Activated B cell treated with CpG ODN at 0.5 μM for 24 hours (primary cell): Measurements from ENCODE around the gene FGF1. TPM values are rescaled to one million over a fixed set of nuclear protein-coding genes. Genes with fewer than 3 reads are reported as not detected.

ENCODE experiments used
- ATAC-seq: fragments of 200-7000 bp; cut with Tn5 transposase; one replicate; pipeline ENCODE4 v1.10.0; 2021; ENCODE audit warnings: low read depth, mild to moderate bottlenecking, moderate library complexity
- CTCF ChIA-PET: fragments of 350-600 bp; sonication (Branson Sonifier 250); formaldehyde crosslinking; loops from one replicate; lab custom pipeline; 2021; ENCODE audit warnings: antibody characterized with exemption; lab: Charles Lee
- POLR2A ChIA-PET: fragments of 350-600 bp; sonication (Branson Sonifier 250); formaldehyde crosslinking; loops from one replicate; lab custom pipeline; 2021; ENCODE audit warnings: antibody characterized with exemption; lab: Charles Lee
- DNase-seq: peaks from one replicate; pipeline ENCODE4 v3.0.0; 2022
- H3K27ac Mint-ChIP-seq: one replicate; pipeline ENCODE4 v1.8.0; 2020; ENCODE audit warnings: mixed read lengths
- H3K27me3 Mint-ChIP-seq: one replicate; pipeline ENCODE4 v1.8.0; 2021; ENCODE audit warnings: mixed read lengths
- H3K36me3 Mint-ChIP-seq: one replicate; pipeline ENCODE4 v1.8.0; 2021; ENCODE audit warnings: low read depth, mixed read lengths
- H3K4me1 Mint-ChIP-seq: one replicate; pipeline ENCODE4 v1.8.0; 2021; ENCODE audit warnings: mixed read lengths
- H3K4me3 Mint-ChIP-seq: one replicate; pipeline ENCODE4 v1.8.0; 2020; ENCODE audit warnings: mild to moderate bottlenecking, mixed read lengths
- H3K9me3 Mint-ChIP-seq: one replicate; pipeline ENCODE4 v1.8.0; 2020; ENCODE audit warnings: mixed read lengths
- intact Hi-C: fragments of 100-400 bp; cut with micrococcal nuclease; formaldehyde crosslinking; loops from one replicate; pipeline ENCODE4 v1.15.1; 2024
- total RNA-seq: library from RNA; stranded (reverse); gene quantifications from 2 replicates; pipeline ENCODE4 v1.2.3, GENCODE V29; 2022
- TF ChIP-seq, protein P1 (sequence below): fragments of 200-600 bp; IDR thresholded peaks from one replicate; pipeline ENCODE4 v1.8.0; 2022; ENCODE audit warnings: antibody characterized with exemption, mild to moderate bottlenecking

The FGF1 gene
- total RNA-seq, 1 donor from 2014 or later = not detected

DNA sequence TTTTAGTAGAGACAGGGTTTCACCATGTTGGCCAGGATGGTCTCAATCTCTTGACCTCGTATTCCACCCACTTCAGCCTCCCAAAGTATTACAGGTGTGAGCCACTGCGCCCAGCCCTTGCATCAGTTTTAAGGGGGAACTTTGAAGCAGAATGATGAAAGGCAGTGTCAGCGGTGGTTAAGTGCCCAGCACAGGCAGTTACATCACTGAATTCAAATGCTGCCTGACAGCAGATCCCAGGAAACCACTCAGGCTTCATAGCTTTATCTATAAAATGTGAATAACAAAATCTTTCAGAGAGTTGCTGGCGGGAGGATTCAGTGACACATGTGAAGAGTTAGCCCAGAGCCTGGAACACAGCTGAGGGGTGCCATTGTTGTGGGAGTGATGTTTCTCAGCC lies 26.5 kb downstream of the FGF1 start:
- ATAC-seq (no peak), DNase-seq (no peak)
- H3K4me3 Mint-ChIP-seq = no peak overlapping the region
- intact Hi-C loops = no loop called here
- TF ChIP-seq, protein P1, sequence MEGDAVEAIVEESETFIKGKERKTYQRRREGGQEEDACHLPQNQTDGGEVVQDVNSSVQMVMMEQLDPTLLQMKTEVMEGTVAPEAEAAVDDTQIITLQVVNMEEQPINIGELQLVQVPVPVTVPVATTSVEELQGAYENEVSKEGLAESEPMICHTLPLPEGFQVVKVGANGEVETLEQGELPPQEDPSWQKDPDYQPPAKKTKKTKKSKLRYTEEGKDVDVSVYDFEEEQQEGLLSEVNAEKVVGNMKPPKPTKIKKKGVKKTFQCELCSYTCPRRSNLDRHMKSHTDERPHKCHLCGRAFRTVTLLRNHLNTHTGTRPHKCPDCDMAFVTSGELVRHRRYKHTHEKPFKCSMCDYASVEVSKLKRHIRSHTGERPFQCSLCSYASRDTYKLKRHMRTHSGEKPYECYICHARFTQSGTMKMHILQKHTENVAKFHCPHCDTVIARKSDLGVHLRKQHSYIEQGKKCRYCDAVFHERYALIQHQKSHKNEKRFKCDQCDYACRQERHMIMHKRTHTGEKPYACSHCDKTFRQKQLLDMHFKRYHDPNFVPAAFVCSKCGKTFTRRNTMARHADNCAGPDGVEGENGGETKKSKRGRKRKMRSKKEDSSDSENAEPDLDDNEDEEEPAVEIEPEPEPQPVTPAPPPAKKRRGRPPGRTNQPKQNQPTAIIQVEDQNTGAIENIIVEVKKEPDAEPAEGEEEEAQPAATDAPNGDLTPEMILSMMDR = no peak
- H3K9me3 Mint-ChIP-seq = peaks cover 4% of the 10 kb centered on the region
- peaks cover 23% of the 10 kb centered on the region for H3K27me3 Mint-ChIP-seq
- no peaks in the 10 kb centered on the region for H3K36me3 Mint-ChIP-seq
- no peaks in the 10 kb centered on the region for H3K4me1 Mint-ChIP-seq
- POLR2A ChIA-PET = no interaction called here
- no peak overlapping the region for H3K27ac Mint-ChIP-seq
- CTCF ChIA-PET = interaction anchor here (0.9 to 1.8 kb wide), 2 partner anchors 12 to 17 kb away, joined by 3 to 5 read pairs; no protein-coding TSS in a partner anchor

DNA sequence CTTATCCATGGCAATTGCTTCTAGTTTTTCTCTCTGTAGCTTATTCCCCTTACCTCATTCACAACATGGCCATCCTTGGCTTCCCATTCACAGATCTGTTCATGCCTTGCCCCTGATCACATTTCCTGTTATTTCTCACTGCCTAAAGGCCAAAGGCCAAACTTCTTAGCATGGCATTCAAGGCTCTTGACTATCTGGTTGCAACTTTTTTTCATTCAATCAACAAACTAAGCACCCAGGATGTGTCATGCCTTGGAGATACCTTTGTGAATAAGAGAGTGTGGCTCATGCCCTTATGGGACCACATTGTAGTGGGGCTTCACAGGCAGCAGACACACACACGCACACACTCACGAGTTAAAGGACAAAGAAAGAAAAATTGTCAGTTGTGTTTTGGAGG lies 27.6 kb downstream of the FGF1 start:
- Mint-ChIP-seq H3K27me3 (peaks cover 26% of the 10 kb centered on the region), H3K4me1 (no peaks in the 10 kb centered on the region), H3K9me3 (peaks cover 4% of the 10 kb centered on the region), H3K27ac (no peak overlapping the region), H3K36me3 (no peaks in the 10 kb centered on the region), H3K4me3 (no peak overlapping the region)
- intact Hi-C loops = no loop called here
- ATAC-seq = no peak
- ChIA-PET CTCF (no interaction called here), POLR2A (no interaction called here)
- DNase-seq = no peak
- TF ChIP-seq, protein P1 = no peak

DNA sequence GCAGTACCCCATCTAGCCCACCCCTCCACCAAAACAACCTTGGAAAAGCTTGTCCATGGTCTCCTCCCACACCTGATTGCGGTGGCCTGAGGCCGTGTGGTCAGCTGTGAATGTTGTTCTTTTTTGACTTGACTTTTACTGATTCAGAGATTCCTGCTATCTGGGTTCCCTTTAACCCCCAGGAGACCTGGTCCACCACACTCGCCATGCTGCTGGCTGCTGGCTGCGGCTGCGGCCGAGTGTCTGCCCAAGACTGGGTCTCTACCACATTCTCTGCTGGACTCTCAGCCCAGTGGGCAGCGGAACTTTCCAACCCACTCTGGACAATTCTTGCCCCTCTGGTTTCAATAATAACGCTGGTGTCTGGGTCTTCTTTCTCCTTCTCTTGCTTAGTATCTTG lies 28.4 kb downstream of the FGF1 start:
- POLR2A ChIA-PET = no interaction called here
- H3K36me3 Mint-ChIP-seq = no peaks in the 10 kb centered on the region
- DNase-seq = no peak
- intact Hi-C loops = no loop called here
- H3K4me3 Mint-ChIP-seq = no peak overlapping the region
- TF ChIP-seq, protein P1 = no peak
- peaks cover 4% of the 10 kb centered on the region for H3K9me3 Mint-ChIP-seq
- peaks cover 28% of the 10 kb centered on the region for H3K27me3 Mint-ChIP-seq
- CTCF ChIA-PET = no interaction called here
- no peaks in the 10 kb centered on the region for H3K4me1 Mint-ChIP-seq
- no peak overlapping the region for H3K27ac Mint-ChIP-seq
- ATAC-seq = no peak

DNA sequence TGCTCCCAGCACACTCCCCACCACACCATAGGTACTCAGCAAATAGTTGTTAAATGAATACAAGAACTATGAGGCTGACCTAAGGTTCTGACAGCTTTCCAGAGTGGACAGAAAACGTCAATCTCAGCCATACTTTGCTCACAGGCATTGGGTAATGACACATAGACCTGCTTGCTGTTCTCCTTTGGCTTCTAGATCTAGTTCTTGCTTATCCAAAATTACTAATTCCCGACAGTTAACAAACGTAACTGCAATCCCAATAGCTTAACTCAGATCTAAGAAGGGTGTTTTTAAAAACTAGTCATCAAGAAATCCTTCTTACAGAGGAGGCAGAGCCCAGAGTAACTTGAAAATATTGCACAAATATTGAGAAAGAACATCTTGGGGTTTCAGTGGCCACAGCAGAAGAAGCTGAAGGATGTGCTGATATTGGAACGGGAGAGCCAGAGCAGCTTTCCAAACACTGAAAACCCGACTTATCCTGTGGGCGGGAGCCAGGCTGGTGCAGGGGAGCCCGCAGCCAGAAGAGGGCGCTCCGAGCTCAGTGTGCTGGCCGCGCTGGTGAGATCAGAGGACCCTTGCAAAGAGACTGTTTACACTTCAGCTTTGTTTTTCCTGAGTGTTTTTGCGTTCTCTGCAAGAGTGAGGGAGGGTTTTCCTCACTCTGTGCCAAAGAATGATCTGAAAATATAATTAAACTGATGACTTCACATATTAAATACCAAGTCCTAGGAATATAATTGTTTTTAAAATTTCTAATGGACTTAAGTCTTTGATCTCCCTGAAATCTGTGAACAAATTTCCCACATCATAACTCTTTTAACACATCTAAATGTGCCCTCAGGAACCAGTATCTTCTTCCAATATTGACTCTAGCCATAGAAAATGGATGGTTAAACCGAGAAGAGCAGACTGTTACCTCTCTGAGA lies 30.3 kb downstream of the FGF1 start:
- no peaks in the 10 kb centered on the region for H3K9me3 Mint-ChIP-seq
- ATAC-seq = peak; percentile 56
- POLR2A ChIA-PET = interaction anchor here (1.2 kb wide), 1 partner anchor 233 kb away, joined by 4 read pairs; no protein-coding TSS in a partner anchor
- no peak overlapping the region for H3K4me3 Mint-ChIP-seq
- DNase-seq = peak; percentile 48
- no peaks in the 10 kb centered on the region for H3K36me3 Mint-ChIP-seq
- H3K27me3 Mint-ChIP-seq = peaks cover 21% of the 10 kb centered on the region
- intact Hi-C loops = loop anchor here (1.0 kb wide), 4 partner anchors 44 to 503 kb away; no protein-coding TSS in a partner anchor
- CTCF ChIA-PET = interaction anchor here (0.7 to 2.8 kb wide), 22 partner anchors 9 to 568 kb away, joined by 3 to 23 read pairs (median 3); no protein-coding TSS in a partner anchor
- TF ChIP-seq, protein P1 = peak; percentile 72
- H3K27ac Mint-ChIP-seq = no peak overlapping the region
- H3K4me1 Mint-ChIP-seq = no peaks in the 10 kb centered on the region

DNA sequence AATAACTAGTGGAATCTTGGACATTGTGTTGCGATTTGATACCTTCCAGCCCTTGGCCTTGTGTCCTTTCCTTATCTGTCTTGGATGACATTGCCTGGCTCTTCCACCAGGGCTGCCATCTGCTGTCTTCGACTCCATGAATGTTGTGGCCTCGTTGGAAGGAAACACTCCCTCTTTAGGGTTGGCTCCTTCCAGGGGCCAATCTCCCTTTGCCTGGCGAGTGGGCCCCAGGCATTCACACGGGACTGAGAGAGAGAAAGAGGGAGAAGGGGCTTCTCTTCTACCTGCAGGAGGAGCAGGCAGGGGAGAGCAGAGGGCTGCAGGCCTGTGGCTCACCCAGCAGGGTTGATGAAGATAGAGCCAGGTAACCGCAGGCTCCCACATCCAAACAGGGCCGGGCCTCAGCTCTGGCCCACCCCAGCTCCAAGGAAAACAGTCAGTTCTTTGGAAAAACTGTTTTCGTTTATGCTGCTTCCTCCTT lies 31.3 kb downstream of the FGF1 start:
- POLR2A ChIA-PET = no interaction called here
- CTCF ChIA-PET = interaction anchor here (1.4 to 2.8 kb wide), 5 partner anchors 212 to 237 kb away, joined by 3 to 23 read pairs (median 6); no protein-coding TSS in a partner anchor
- Mint-ChIP-seq H3K9me3 (no peaks in the 10 kb centered on the region), H3K27ac (no peak overlapping the region), H3K36me3 (no peaks in the 10 kb centered on the region), H3K27me3 (peaks cover 19% of the 10 kb centered on the region), H3K4me1 (no peaks in the 10 kb centered on the region), H3K4me3 (no peak overlapping the region)
- ATAC-seq = no peak
- intact Hi-C loops = loop anchor here (1.0 kb wide), 4 partner anchors 45 to 502 kb away; no protein-coding TSS in a partner anchor
- TF ChIP-seq, protein P1 = no peak
- DNase-seq = no peak
